Lower lobe of right lung (tissue), 2 donors: Measurements from ENCODE around the gene GABRR1. TPM values are rescaled to one million over a fixed set of nuclear protein-coding genes. Genes with fewer than 3 reads are reported as not detected.

Experiments
- ATAC-seq, 2 donors: fragments of 200-7000 bp; cut with Tn5 transposase; one replicate each; pipeline ENCODE4 v1.9.1; 2020 to 2022; ENCODE audit warnings: mild to moderate bottlenecking in 2 of 2, moderate library complexity in 2 of 2
- DNase-seq: peaks from one replicate; pipeline ENCODE4 v3.0.0-alpha.2; 2020
- H3K27ac ChIP-seq: fragments of 200-600 bp; one replicate; pipeline ENCODE4 v1.8.0; 2022
- H3K27me3 ChIP-seq: fragments of 200-600 bp; one replicate; pipeline ENCODE4 v1.8.0; 2022; ENCODE audit warnings: low read depth
- H3K36me3 ChIP-seq: fragments of 200-600 bp; one replicate; pipeline ENCODE4 v1.8.0; 2022; ENCODE audit warnings: mild to moderate bottlenecking
- H3K4me1 ChIP-seq: fragments of 200-600 bp; one replicate; pipeline ENCODE4 v1.8.0; 2022
- H3K4me3 ChIP-seq: fragments of 200-600 bp; one replicate; pipeline ENCODE4 v1.8.0; 2022; ENCODE audit warnings: mild to moderate bottlenecking
- H3K9me3 ChIP-seq: fragments of 200-600 bp; one replicate; pipeline ENCODE4 v1.8.0; 2022
- CTCF ChIP-seq: fragments of 200-600 bp; IDR thresholded peaks from one replicate; pipeline ENCODE4 v1.8.0; 2022; ENCODE audit warnings: antibody characterized with exemption, mild to moderate bottlenecking
- intact Hi-C: fragments of 100-400 bp; cut with DNase I; formaldehyde crosslinking; loops from one replicate; pipeline ENCODE4 v1.11.0; 2022
- total RNA-seq: library from RNA; stranded (reverse); fragmentation: NEBNext Ultra II Directional; extraction: Animal tissue kit (Norgen Biotek cat#: 25700); gene quantifications from one replicate; pipeline ENCODE4 v1.2.1, GENCODE V29; 2021
- donor health status: DM: no; HTN: yes; CAD: no; lungs with severe emphysema.

GABRR1 gene
- total RNA-seq, 1 donor from 2014 or later = not detected

GRCh38 chr6:89205819-89206218 lies 11.3 kb downstream of the GABRR1 start:
- intact Hi-C loops = no loop called here
- Histone ChIP-seq H3K9me3 (no peaks in the 10 kb centered on the region), H3K4me3 (no peak overlapping the region), H3K27me3 (no peaks in the 10 kb centered on the region), H3K36me3 (no peaks in the 10 kb centered on the region), H3K27ac (no peak overlapping the region), H3K4me1 (no peaks in the 10 kb centered on the region)
- DNase-seq (no peak), ATAC-seq (no peak)
- TF ChIP-seq CTCF = no peak

- ATAC-seq (no peak), DNase-seq (no peak)
- H3K27me3 ChIP-seq = no peaks in the 10 kb centered on the region
- no peak for TF ChIP-seq CTCF
- H3K9me3 ChIP-seq = no peaks in the 10 kb centered on the region
- H3K4me1 ChIP-seq = no peaks in the 10 kb centered on the region
- intact Hi-C loops = no loop called here
- no peaks in the 10 kb centered on the region for H3K36me3 ChIP-seq
- H3K27ac ChIP-seq = no peak overlapping the region
- H3K4me3 ChIP-seq = no peak overlapping the region
Observed at GRCh38 chr6:89204096-89204495, 13.1 kb downstream of the GABRR1 start.

- Histone ChIP-seq H3K4me3 (no peak overlapping the region), H3K9me3 (no peaks in the 10 kb centered on the region), H3K27me3 (no peaks in the 10 kb centered on the region), H3K4me1 (no peaks in the 10 kb centered on the region), H3K27ac (no peak overlapping the region), H3K36me3 (no peaks in the 10 kb centered on the region)
- no peak for ATAC-seq
- TF ChIP-seq CTCF = no peak
- intact Hi-C loops = no loop called here
- no peak for DNase-seq
Observed at GRCh38 chr6:89200706-89201215, 16.4 kb downstream of the GABRR1 start.

GRCh38 chr6:89199579-89199978 lies 17.6 kb downstream of the GABRR1 start:
- intact Hi-C loops = no loop called here
- no peak for ATAC-seq
- Histone ChIP-seq H3K4me1 (no peaks in the 10 kb centered on the region), H3K9me3 (peaks cover 10% of the 10 kb centered on the region), H3K36me3 (no peaks in the 10 kb centered on the region), H3K27ac (no peak overlapping the region), H3K27me3 (no peaks in the 10 kb centered on the region), H3K4me3 (no peak overlapping the region)
- no peak for DNase-seq
- TF ChIP-seq CTCF = no peak

- Histone ChIP-seq H3K27me3 (no peaks in the 10 kb centered on the region), H3K4me1 (no peaks in the 10 kb centered on the region), H3K27ac (no peak overlapping the region), H3K36me3 (no peaks in the 10 kb centered on the region), H3K4me3 (no peak overlapping the region), H3K9me3 (peaks cover 17% of the 10 kb centered on the region)
- ATAC-seq (no peak), DNase-seq (no peak)
- intact Hi-C loops = no loop called here
- no peak for TF ChIP-seq CTCF
Observed at GRCh38 chr6:89198235-89198634, 18.9 kb downstream of the GABRR1 start.

GRCh38 chr6:89197141-89197540 lies 20.0 kb downstream of the GABRR1 start:
- Histone ChIP-seq H3K4me1 (no peaks in the 10 kb centered on the region), H3K9me3 (peaks cover 17% of the 10 kb centered on the region), H3K27me3 (no peaks in the 10 kb centered on the region), H3K4me3 (no peak overlapping the region), H3K36me3 (no peaks in the 10 kb centered on the region), H3K27ac (no peak overlapping the region)
- intact Hi-C loops = no loop called here
- no peak for ATAC-seq
- no peak for DNase-seq
- no peak for TF ChIP-seq CTCF
